ENCODE measurements around the gene VAV3. TPM values are rescaled to one million over a fixed set of nuclear protein-coding genes. Genes with fewer than 3 reads are reported as not detected.

VAV3 gene
- total and polyA plus RNA-seq, 2 of the 13 experiments (the other 11 are each of a cell fraction or from before 2014, with no cell fraction given), result 15.9 to 29.8 TPM

- Histone ChIP-seq H4K20me1 (ENCODE audit: insufficient read depth, low read length) (no peaks in the 10 kb centered on the region), H3K27ac (ENCODE audit: extremely low read length, insufficient read depth, low read length) (no peak overlapping the region), H3K4me3 (replicated peaks in 1 of 3; ENCODE audit: insufficient read depth in 1 of 3, low read depth in 2 of 3, low read length in 3 of 3) (no peak overlapping the region), H3K4me2 (ENCODE audit: low read depth, low read length) (no peak overlapping the region), H3K27me3 (ENCODE audit: control insufficient read depth in 1 of 2, insufficient read depth in 2 of 2, low read length in 2 of 2) (no peaks in the 10 kb centered on the region), H3K79me2 (ENCODE audit: insufficient read depth, low read length) (no peaks in the 10 kb centered on the region), H2AFZ (ENCODE audit: low read length) (no peak overlapping the region), H3K4me1 (ENCODE audit: insufficient read depth, low read length) (no peaks in the 10 kb centered on the region), H3K36me3 (replicated peaks in 1 of 2; ENCODE audit: control insufficient read depth in 1 of 2, insufficient read depth in 2 of 2, low read length in 2 of 2) (no peaks in the 10 kb centered on the region), H3K9ac (ENCODE audit: insufficient read depth, low read depth, low read length) (no peak overlapping the region), H3K9me3 (ENCODE audit: low read length) (peaks cover 2% of the 10 kb centered on the region; the same call in 1 of the 2 replicates)
- ChIA-PET POLR2A (no interaction called here), CTCF (ENCODE audit: low intra/inter-chr PET ratio, low total read pairs) (no interaction called here)
- no peak for ATAC-seq
- BruUV-seq (replicated peaks), result no TSS peak
- TF ChIP-seq, protein P1, sequence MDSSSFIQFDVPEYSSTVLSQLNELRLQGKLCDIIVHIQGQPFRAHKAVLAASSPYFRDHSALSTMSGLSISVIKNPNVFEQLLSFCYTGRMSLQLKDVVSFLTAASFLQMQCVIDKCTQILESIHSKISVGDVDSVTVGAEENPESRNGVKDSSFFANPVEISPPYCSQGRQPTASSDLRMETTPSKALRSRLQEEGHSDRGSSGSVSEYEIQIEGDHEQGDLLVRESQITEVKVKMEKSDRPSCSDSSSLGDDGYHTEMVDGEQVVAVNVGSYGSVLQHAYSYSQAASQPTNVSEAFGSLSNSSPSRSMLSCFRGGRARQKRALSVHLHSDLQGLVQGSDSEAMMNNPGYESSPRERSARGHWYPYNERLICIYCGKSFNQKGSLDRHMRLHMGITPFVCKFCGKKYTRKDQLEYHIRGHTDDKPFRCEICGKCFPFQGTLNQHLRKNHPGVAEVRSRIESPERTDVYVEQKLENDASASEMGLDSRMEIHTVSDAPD (CRISPR knock-in tag; IDR thresholded peaks at IDR 0.05), result no peak
- TF ChIP-seq ZNF709 (CRISPR knock-in tag; IDR thresholded peaks at IDR 0.05) (no peak), LRRFIP1 (CRISPR knock-in tag; conservative IDR thresholded peaks at IDR 0.05) (no peak)
- in situ Hi-C loops (cut with HindIII; ENCODE audit: extremely low pct_ligation_motif_present, low pct_unique_long_range_greater_than_20kb) (no loop called here), intact Hi-C loops (cut with micrococcal nuclease; ENCODE audit: unreplicated experiment) (no loop called here)
- FAIRE-seq, result no peak
- DNase-seq (ENCODE audit: low spot score), result no peak
- 49% methylated on average over 6 of the region's 6 CpGs for whole genome bisulfite sequencing (ENCODE audit: low lambda C conversion rate)
These were observed 258.8 kb downstream of the VAV3 start for GRCh38 chr1:107706182-107706581.

GRCh38 chr1:107704911-107705310 lies 260.1 kb downstream of the VAV3 start:
- in situ Hi-C loops (cut with HindIII; ENCODE audit: extremely low pct_ligation_motif_present, low pct_unique_long_range_greater_than_20kb), result no loop called here
- DNase-seq (ENCODE audit: low spot score) (no peak), ATAC-seq (no peak), FAIRE-seq (no peak)
- H3K4me3 ChIP-seq (replicated peaks in 1 of 3; ENCODE audit: insufficient read depth in 1 of 3, low read depth in 2 of 3, low read length in 3 of 3), result no peak overlapping the region
- H3K27ac ChIP-seq (ENCODE audit: extremely low read length, insufficient read depth, low read length), result no peak overlapping the region
- CTCF ChIA-PET (ENCODE audit: low intra/inter-chr PET ratio, low total read pairs), result no interaction called here
- no peak for TF ChIP-seq ETV5 (CRISPR knock-in tag; IDR thresholded peaks at IDR 0.05; ENCODE audit: borderline replicate concordance)
- TF ChIP-seq, protein P2, sequence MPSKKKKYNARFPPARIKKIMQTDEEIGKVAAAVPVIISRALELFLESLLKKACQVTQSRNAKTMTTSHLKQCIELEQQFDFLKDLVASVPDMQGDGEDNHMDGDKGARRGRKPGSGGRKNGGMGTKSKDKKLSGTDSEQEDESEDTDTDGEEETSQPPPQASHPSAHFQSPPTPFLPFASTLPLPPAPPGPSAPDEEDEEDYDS (CRISPR knock-in tag; IDR thresholded peaks at IDR 0.05), result no peak
- TF ChIP-seq ZNF83 (CRISPR knock-in tag; IDR thresholded peaks at IDR 0.05; ENCODE audit: borderline replicate concordance), result no peak
- no peak for TF ChIP-seq PAX8 (CRISPR knock-in tag; IDR thresholded peaks at IDR 0.05; ENCODE audit: borderline replicate concordance)
- no peak for TF ChIP-seq HBP1 (CRISPR knock-in tag; IDR thresholded peaks at IDR 0.05; ENCODE audit: low read depth)
- POLR2A ChIA-PET, result no interaction called here
- H4K20me1 ChIP-seq (ENCODE audit: insufficient read depth, low read length), result no peaks in the 10 kb centered on the region
- 57% methylated on average over 2 of the region's 2 CpGs for WGBS (ENCODE audit: low lambda C conversion rate)
- no peaks in the 10 kb centered on the region for H3K36me3 ChIP-seq (replicated peaks in 1 of 2; ENCODE audit: control insufficient read depth in 1 of 2, insufficient read depth in 2 of 2, low read length in 2 of 2)
- BruUV-seq (replicated peaks), result no TSS peak
- no peaks in the 10 kb centered on the region for H3K79me2 ChIP-seq (ENCODE audit: insufficient read depth, low read length)
- H3K9ac ChIP-seq (ENCODE audit: insufficient read depth, low read depth, low read length), result no peak overlapping the region
- no peak overlapping the region for H3K4me2 ChIP-seq (ENCODE audit: low read depth, low read length)
- no peaks in the 10 kb centered on the region for H3K4me1 ChIP-seq (ENCODE audit: insufficient read depth, low read length)
- H3K27me3 ChIP-seq (ENCODE audit: control insufficient read depth in 1 of 2, insufficient read depth in 2 of 2, low read length in 2 of 2), result no peaks in the 10 kb centered on the region
- no peak overlapping the region for H2AFZ ChIP-seq (ENCODE audit: low read length)
- no peaks in the 10 kb centered on the region for H3K9me3 ChIP-seq (ENCODE audit: low read length)
- intact Hi-C loops (cut with micrococcal nuclease; ENCODE audit: unreplicated experiment), result no loop called here
